A673 (cell line): ENCODE results near the gene NR6A1. TPM values are rescaled to one million over a fixed set of nuclear protein-coding genes. Genes with fewer than 3 reads are reported as not detected.

ENCODE experiments used
- BruUV-seq: library from RNA; stranded (reverse); fragments of 400-500 nt; replicated peaks from 2 replicates; lab custom pipeline; 2021; lab: Mats Ljungman, UMichigan
- CTCF ChIA-PET: fragments of 300-600 bp; sonication (Branson Sonifier 250); formaldehyde crosslinking; loops from one replicate; lab custom pipeline; 2022; ENCODE audit warnings: antibody characterized with exemption; lab: Charles Lee
- POLR2A ChIA-PET: fragments of 300-600 bp; sonication (Branson Sonifier 250); formaldehyde crosslinking; loops from one replicate; lab custom pipeline; 2022; ENCODE audit warnings: antibody characterized with exemption; ENCODE audit not compliant: low non-redundant PET; lab: Charles Lee
- DNase-seq: peaks from one replicate; pipeline ENCODE4 v3.0.0-alpha.2; 2015; ENCODE audit warnings: low spot score
- H3K27ac ChIP-seq: fragments of 200-600 bp; sonication (generic); 2 replicates; pipeline ENCODE4 v1.5.1; 2016; ENCODE audit warnings: mixed run types, low read depth, mild to moderate bottlenecking, mixed read lengths, antibody characterized with exemption, low read length; ENCODE audit not compliant: poor library complexity, severe bottlenecking
- H3K27me3 ChIP-seq: fragments of 200-600 bp; sonication (generic); replicated peaks from 2 replicates; pipeline ENCODE4 v1.6.1; 2017; ENCODE audit warnings: mixed run types, low read depth, mild to moderate bottlenecking, mixed read lengths, antibody characterized with exemption, low read length; ENCODE audit not compliant: insufficient read depth, poor library complexity
- H3K36me3 ChIP-seq: fragments of 200-600 bp; sonication (generic); 2 replicates; pipeline ENCODE4 v1.6.1; 2016; ENCODE audit warnings: mixed run types, mild to moderate bottlenecking, mixed read lengths, antibody characterized with exemption, low read length; ENCODE audit not compliant: insufficient read depth, poor library complexity, severe bottlenecking
- H3K4me1 ChIP-seq: fragments of 200-600 bp; sonication (generic); 2 replicates; pipeline ENCODE4 v1.6.1; 2017; ENCODE audit warnings: mixed run types, mild to moderate bottlenecking, mixed read lengths, antibody characterized with exemption, low read length; ENCODE audit not compliant: insufficient read depth, poor library complexity, severe bottlenecking
- H3K4me3 ChIP-seq: fragments of 200-600 bp; sonication (generic); 2 replicates; pipeline ENCODE4 v1.5.1; 2016; ENCODE audit warnings: low read depth, mixed run types, mild to moderate bottlenecking, mixed read lengths, low read length; ENCODE audit not compliant: poor library complexity, severe bottlenecking
- H3K9me3 ChIP-seq: fragments of 200-600 bp; sonication (generic); 2 replicates; pipeline ENCODE4 v1.6.1; 2016; ENCODE audit warnings: mixed run types, low read depth, mild to moderate bottlenecking, mixed read lengths, antibody characterized with exemption, low read length; ENCODE audit not compliant: poor library complexity, severe bottlenecking
- CTCF ChIP-seq: fragments of 300-800, 200-600 bp; sonication (generic); conservative IDR thresholded peaks from 2 replicates; pipeline ENCODE4 v1.5.1; 2017; ENCODE audit warnings: low read depth, mild to moderate bottlenecking, antibody characterized with exemption, low read length, moderate library complexity, mixed read lengths
- EZH2 ChIP-seq: fragments of 200-600 bp; sonication (generic); IDR thresholded peaks from 2 replicates; pipeline ENCODE4 v1.6.1; 2017; ENCODE audit warnings: borderline replicate concordance, low read depth, mild to moderate bottlenecking, mixed read lengths, antibody characterized with exemption, low read length; ENCODE audit not compliant: poor library complexity, severe bottlenecking
- intact Hi-C: fragments of 100-400 bp; cut with micrococcal nuclease; formaldehyde crosslinking; loops from one replicate; pipeline ENCODE4 v1.10.0; 2022; ENCODE audit not compliant: unreplicated experiment
- total RNA-seq: library from RNA; stranded (reverse); gene quantifications from 2 replicates; pipeline ENCODE4 v1.2.3, GENCODE V29; 2021

NR6A1 gene
- total RNA-seq, 1 experiment from 2014 or later, result 5.3 TPM

DNA sequence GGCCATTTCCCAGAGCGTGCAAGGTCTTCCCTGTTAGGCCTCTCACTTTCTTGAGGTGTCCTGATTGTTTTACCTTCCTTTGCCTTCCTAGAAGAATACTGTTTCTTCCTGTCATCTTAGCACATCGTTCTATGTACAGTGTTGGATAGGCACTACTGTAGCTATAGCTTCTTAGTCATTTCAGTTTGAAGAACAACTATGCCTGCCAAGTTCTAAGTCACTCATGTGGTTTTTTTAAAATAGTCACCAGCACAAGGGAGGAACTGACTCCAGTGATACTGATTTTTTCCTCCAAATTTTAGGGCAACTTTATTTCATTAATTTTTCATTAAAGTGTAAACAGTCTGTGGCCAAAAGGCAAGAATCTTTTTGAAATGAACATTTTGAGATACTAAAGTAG lies 141.5 kb downstream of the NR6A1 start:
- H3K27ac ChIP-seq, result no peak overlapping the region
- no peaks in the 10 kb centered on the region for H3K27me3 ChIP-seq
- H3K4me3 ChIP-seq, result no peak overlapping the region
- ChIA-PET POLR2A (no interaction called here), CTCF (no interaction called here)
- H3K36me3 ChIP-seq, result no peaks in the 10 kb centered on the region
- no TSS peak for BruUV-seq
- no peaks in the 10 kb centered on the region for H3K9me3 ChIP-seq
- H3K4me1 ChIP-seq, result peaks cover 21% of the 10 kb centered on the region
- no peak for DNase-seq
- no peak for TF ChIP-seq CTCF
- no peak for TF ChIP-seq EZH2
- intact Hi-C loops, result no loop called here

DNA sequence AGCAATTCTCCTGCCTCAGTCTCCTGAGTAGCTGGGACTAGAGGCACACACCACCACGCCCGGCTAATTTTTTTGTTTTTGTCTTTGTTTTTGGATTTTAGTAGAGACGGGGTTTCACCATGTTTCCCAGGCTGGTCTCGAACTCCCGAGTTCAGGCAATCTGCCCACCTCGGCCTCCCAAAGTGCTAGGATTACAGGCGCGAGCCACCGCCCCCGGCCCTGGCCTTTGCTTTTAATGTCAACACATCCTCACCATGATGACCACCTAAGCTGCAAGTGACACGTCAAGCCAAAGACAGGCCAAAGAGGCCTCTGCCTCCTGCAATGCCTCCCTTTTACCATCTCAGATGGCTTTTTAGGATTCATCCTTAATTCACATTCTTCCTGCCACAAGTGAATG lies 142.4 kb downstream of the NR6A1 start:
- H3K27ac ChIP-seq, result no peak overlapping the region
- TF ChIP-seq CTCF (no peak), EZH2 (no peak)
- peaks cover 21% of the 10 kb centered on the region for H3K4me1 ChIP-seq
- no peak for DNase-seq
- H3K36me3 ChIP-seq, result no peaks in the 10 kb centered on the region
- intact Hi-C loops, result no loop called here
- H3K9me3 ChIP-seq, result no peaks in the 10 kb centered on the region
- CTCF ChIA-PET, result no interaction called here
- BruUV-seq, result no TSS peak
- POLR2A ChIA-PET, result no interaction called here
- no peak overlapping the region for H3K4me3 ChIP-seq
- no peaks in the 10 kb centered on the region for H3K27me3 ChIP-seq

- H3K9me3 ChIP-seq, result no peaks in the 10 kb centered on the region
- H3K27ac ChIP-seq, result no peak overlapping the region
- CTCF ChIA-PET, result interaction anchor here (1.2 kb wide), 1 partner anchor 9 kb away, joined by 4 read pairs; no protein-coding TSS in a partner anchor
- POLR2A ChIA-PET, result no interaction called here
- H3K36me3 ChIP-seq, result no peaks in the 10 kb centered on the region
- no peak for DNase-seq
- intact Hi-C loops, result no loop called here
- TF ChIP-seq EZH2 (no peak), CTCF (no peak)
- BruUV-seq, result no TSS peak
- no peaks in the 10 kb centered on the region for H3K27me3 ChIP-seq
- H3K4me3 ChIP-seq, result no peak overlapping the region
- peaks cover 12% of the 10 kb centered on the region for H3K4me1 ChIP-seq
Observed at GRCh38 chr9:124626276-124626675, 144.8 kb downstream of the NR6A1 start.
